Fibroblast of the aortic adventitia (primary cell): ENCODE measurements around the gene PWWP2B. TPM values are rescaled to one million over a fixed set of nuclear protein-coding genes. Genes with fewer than 3 reads are reported as not detected.

ENCODE experiments used
- DNase-seq: peaks from one replicate; pipeline ENCODE4 v3.0.0-alpha.2; 2010; ENCODE audit warnings: low read depth
- H3K4me3 ChIP-seq: 2 replicates; pipeline ENCODE4 v1.5.1; 2011; ENCODE audit warnings: low read depth, mild to moderate bottlenecking, control low read depth, low read length, moderate library complexity
- total RNA-seq: library from RNA; depleted of rRNA; stranded (reverse); fragments of >200 nt; gene quantifications from 2 replicates; pipeline ENCODE4 v1.2.3, GENCODE V29; 2012; ENCODE audit warnings: low replicate concordance
- TF ChIP-seq, protein P1 (sequence below): IDR thresholded peaks from 2 replicates; pipeline ENCODE4 v1.5.1; 2011; ENCODE audit warnings: mild to moderate bottlenecking, low read length, control low read depth, inconsistent platforms; ENCODE audit not compliant: insufficient read depth

PWWP2B gene
- total RNA-seq, 1 donor: 7.2 TPM

DNA sequence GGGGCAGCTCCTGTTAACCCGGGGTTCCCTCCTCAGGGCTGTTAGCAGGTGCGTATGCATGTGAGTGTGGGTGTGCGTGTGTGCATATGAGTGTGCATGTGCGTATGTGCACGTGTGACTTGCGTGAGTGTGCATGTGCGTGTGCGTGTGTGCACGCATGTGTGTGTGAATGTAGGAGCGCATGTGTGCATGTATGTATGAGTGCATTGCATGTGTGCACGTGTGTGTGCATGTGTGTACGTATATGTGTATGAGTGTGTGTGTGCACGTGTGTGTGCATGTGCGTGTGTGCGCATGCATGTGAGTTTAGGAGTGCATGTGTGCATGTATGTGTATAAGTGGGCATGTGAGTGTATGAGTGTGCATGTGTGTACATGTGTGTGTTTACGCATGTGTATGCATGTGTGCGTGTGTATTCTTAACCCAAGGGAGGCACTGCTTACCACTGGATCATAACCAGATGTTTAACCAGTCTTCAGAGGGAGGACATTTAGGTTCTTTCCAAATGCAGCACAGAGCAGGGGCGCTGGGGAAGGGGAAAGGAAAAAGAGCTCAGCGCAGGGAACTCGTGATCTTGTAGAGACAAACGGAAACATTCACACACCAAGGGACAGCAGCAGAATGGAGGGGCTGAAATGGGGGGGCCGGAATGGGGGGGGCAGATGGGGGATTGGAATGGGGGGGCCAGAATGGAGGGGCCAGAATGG is 45.0 kb downstream of the PWWP2B start:
- no peak overlapping the region for H3K4me3 ChIP-seq
- TF ChIP-seq, protein P1, sequence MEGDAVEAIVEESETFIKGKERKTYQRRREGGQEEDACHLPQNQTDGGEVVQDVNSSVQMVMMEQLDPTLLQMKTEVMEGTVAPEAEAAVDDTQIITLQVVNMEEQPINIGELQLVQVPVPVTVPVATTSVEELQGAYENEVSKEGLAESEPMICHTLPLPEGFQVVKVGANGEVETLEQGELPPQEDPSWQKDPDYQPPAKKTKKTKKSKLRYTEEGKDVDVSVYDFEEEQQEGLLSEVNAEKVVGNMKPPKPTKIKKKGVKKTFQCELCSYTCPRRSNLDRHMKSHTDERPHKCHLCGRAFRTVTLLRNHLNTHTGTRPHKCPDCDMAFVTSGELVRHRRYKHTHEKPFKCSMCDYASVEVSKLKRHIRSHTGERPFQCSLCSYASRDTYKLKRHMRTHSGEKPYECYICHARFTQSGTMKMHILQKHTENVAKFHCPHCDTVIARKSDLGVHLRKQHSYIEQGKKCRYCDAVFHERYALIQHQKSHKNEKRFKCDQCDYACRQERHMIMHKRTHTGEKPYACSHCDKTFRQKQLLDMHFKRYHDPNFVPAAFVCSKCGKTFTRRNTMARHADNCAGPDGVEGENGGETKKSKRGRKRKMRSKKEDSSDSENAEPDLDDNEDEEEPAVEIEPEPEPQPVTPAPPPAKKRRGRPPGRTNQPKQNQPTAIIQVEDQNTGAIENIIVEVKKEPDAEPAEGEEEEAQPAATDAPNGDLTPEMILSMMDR: no peak
- DNase-seq: no peak

- H3K4me3 ChIP-seq: no peak overlapping the region
- no peak for DNase-seq
- TF ChIP-seq, protein P1: no peak
These were observed 45.6 kb downstream of the PWWP2B start for GRCh38 chr10:132442636-132443035.

DNA sequence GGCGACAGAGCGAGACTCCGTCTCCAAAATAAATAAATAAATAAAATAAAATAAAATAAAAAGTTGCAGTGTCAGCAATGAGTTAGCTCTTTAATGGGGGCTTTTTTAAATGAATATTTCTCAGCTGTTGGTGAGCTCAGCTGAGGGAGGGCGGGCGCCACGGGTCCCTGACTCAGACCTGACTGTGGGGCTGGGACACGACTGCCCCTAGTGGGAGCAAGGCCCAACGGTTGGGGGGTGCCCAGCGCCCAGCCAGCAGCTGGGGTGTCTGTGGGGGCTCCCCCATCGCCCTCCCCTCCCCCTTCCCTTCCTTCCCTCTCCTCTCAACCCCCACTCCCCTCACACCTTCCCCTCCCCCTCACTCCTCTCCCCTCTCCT is 46.6 kb downstream of the PWWP2B start:
- no peak for DNase-seq
- TF ChIP-seq, protein P1: peak; percentile 55

GRCh38 chr10:132443983-132444876 is 47.2 kb downstream of the PWWP2B start:
- DNase-seq: no peak
- TF ChIP-seq, protein P1: no peak

More for the DNA sequence above, 46.6 kb downstream of the PWWP2B start:
- no peak overlapping the region for H3K4me3 ChIP-seq

DNA sequence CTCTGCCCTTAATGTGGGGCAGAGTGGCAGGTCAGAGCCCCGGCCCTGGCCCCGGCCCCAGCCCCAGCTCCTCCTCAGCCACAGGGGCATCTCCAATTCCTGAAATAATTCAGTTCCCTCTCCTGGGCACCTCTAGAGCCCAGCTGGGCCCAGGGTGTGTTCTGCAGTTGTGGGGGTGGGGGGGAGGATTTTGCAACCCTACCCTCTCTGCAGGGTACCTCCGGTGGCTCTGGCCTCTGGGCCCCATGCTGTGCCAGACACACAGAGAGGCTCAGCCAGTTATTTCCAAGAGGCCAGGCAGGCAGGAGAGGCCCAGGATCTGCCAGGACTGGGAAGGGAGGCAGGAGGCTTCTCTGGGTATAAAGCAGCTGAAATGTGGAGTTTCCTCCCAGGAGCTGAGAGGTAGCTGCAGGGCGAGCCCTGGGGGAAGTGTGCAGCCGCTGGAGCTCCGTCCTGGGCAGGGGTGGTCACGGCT is 47.9 kb downstream of the PWWP2B start:
- TF ChIP-seq, protein P1: no peak
- no peak overlapping the region for H3K4me3 ChIP-seq
- DNase-seq: no peak

More at GRCh38 chr10:132443983-132444876, 47.2 kb downstream of the PWWP2B start:
- H3K4me3 ChIP-seq: no peak overlapping the region

DNA sequence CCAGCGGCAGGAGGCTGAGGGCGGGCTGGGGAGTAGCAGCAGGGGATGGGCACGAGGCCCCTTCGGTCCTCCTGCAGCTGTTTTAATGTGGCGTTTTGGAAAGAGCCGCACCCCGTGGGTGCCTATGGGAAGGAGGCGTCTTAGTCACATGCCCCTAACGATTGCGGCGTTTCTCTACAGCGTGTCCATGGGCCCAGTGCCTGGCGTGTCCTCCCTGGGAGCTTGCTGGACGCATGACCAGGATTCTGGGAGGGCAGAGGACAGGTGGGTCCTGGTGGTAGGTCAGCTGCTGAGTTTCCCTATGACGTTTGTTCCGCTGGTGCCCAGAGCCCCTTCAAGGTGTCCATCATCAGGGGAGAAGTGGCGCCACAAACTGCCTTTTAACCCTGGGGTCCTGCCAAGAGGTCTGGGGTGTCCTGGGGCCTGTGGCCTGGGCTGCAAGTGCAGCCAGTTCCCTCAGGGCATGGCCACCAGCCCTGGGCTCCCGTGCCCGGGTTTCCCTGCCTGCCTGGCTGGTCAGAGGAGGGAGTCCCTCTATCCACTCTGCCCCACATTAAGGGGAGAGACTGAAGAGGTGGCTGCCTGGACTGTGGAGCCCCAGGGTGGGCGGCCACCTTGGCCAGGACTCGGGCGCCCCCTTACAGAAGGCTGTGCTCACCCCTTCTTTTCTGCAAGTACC is 48.7 kb downstream of the PWWP2B start:
- TF ChIP-seq, protein P1: no peak
- H3K4me3 ChIP-seq: no peak overlapping the region
- no peak for DNase-seq
